HepG2 (cell line): ENCODE results near the gene MADCAM1. TPM values are rescaled to one million over a fixed set of nuclear protein-coding genes. Genes with fewer than 3 reads are reported as not detected.
A peak's percentile ranks its signal among the peaks of the same experiment; 100 is the strongest.

Experiments used
- ARHGAP35 ChIP-seq: sonication (generic); formaldehyde crosslinking; IDR thresholded peaks from 2 replicates; pipeline ENCODE4 v1.9.0; 2022; ENCODE audit warnings: mild to moderate bottlenecking, inconsistent platforms, moderate library complexity, missing genetic modification reagents, borderline replicate concordance
- BRCA1 ChIP-seq: sonication (generic); formaldehyde crosslinking; IDR thresholded peaks from 2 replicates; pipeline ENCODE4 v1.4.0; 2020; ENCODE audit warnings: missing genetic modification reagents
- CREBL2 ChIP-seq: sonication (generic); formaldehyde crosslinking; IDR thresholded peaks from 2 replicates; pipeline ENCODE4 v1.8.1; 2023; ENCODE audit warnings: missing genetic modification reagents, mild to moderate bottlenecking, borderline replicate concordance
- MAFF ChIP-seq: IDR thresholded peaks from 2 replicates; pipeline ENCODE4 v1.6.1; 2011; ENCODE audit warnings: low read depth, low read length, improper control_type of control experiment
- MAZ ChIP-seq, 2 experiments: sonication (generic) in 1 of 2; formaldehyde crosslinking in 1 of 2; IDR thresholded peaks; 2 replicates each; pipeline versions ENCODE4 v1.5.0 to v1.6.1; 2012 to 2020; ENCODE audit warnings: low read depth in 2 of 2, mild to moderate bottlenecking in 2 of 2, borderline replicate concordance in 1 of 2, improper control_type of control experiment in 1 of 2, low read length in 1 of 2, missing genetic modification reagents in 1 of 2, moderate library complexity in 1 of 2
- NFRKB ChIP-seq: fragments of 450-650 bp; IDR thresholded peaks from 2 replicates; pipeline ENCODE4 v1.6.1; 2017
- PATZ1 ChIP-seq: sonication (generic); formaldehyde crosslinking; IDR thresholded peaks from 2 replicates; pipeline ENCODE4 v1.4.0; 2020; ENCODE audit warnings: missing genetic modification reagents
- RXRB ChIP-seq: IDR thresholded peaks from 2 replicates; pipeline ENCODE4 v1.6.1; 2016; ENCODE audit warnings: borderline replicate concordance, missing genetic modification reagents, missing compliant biosample characterization
- SRSF1 ChIP-seq: fragments of 200-400 bp; formaldehyde crosslinking; optimal IDR thresholded peaks from 2 replicates; pipeline ENCODE3; 2017; ENCODE audit warnings: mild to moderate bottlenecking, low read depth, low read length, moderate library complexity
- ZFP36L2 ChIP-seq: sonication (generic); formaldehyde crosslinking; IDR thresholded peaks from 2 replicates; pipeline ENCODE4 v1.4.0; 2020; ENCODE audit warnings: missing genetic modification reagents
- ZNF124 ChIP-seq: sonication (generic); formaldehyde crosslinking; IDR thresholded peaks from 2 replicates; pipeline ENCODE4 v1.4.0; 2020; ENCODE audit warnings: missing genetic modification reagents
- ZNF207 ChIP-seq: fragments of 450-650 bp; IDR thresholded peaks from 2 replicates; pipeline ENCODE4 v1.6.1; 2016; ENCODE audit warnings: antibody characterized with exemption, borderline replicate concordance
- ZNF296 ChIP-seq: sonication (generic); formaldehyde crosslinking; conservative IDR thresholded peaks from 2 replicates; pipeline ENCODE4 v1.5.0; 2020; ENCODE audit warnings: mild to moderate bottlenecking, missing genetic modification reagents
- ZNF639 ChIP-seq: conservative IDR thresholded peaks from 2 replicates; pipeline ENCODE4 v1.6.1; 2018; ENCODE audit warnings: missing genetic modification reagents
- polyA plus RNA-seq, 8 experiments: library from polyadenylated mRNA; depleted of rRNA in 3 of 8; stranded (reverse) in 7 of 8; unstranded in 1 of 8; fragments of >200 nt; fragmentation: Illumina TruSeq in 4 of 8; extraction: Trizol in 4 of 8; gene quantifications; 2 replicates each; pipeline versions ENCODE4 v1.2.1 to v1.2.3, GENCODE V29; 2011 to 2016; ENCODE audit warnings: low read depth in 4 of 8, missing spikeins in 1 of 8, mixed read lengths in 1 of 8; ENCODE audit not compliant: insufficient read depth in 1 of 8
- total RNA-seq, 5 experiments: library from RNA; depleted of rRNA; stranded (reverse); fragments of >200 nt; fragmentation: Illumina TruSeq; extraction: Trizol; gene quantifications; 2 replicates each; pipeline ENCODE4 v1.2.3, GENCODE V29; 2016; ENCODE audit warnings: low read depth in 1 of 5
- TF ChIP-seq, protein P1 (sequence below): sonication (generic); formaldehyde crosslinking; IDR thresholded peaks from 2 replicates; pipeline ENCODE4 v1.8.0; 2022; ENCODE audit warnings: mild to moderate bottlenecking, missing genetic modification reagents; ENCODE audit not compliant: insufficient replicate concordance
- TF ChIP-seq, protein P2 (sequence below): sonication (generic); formaldehyde crosslinking; IDR thresholded peaks from 2 replicates; pipeline ENCODE4 v1.4.0; 2020; ENCODE audit warnings: missing genetic modification reagents
- TF ChIP-seq, protein P3 (sequence below): sonication (generic); formaldehyde crosslinking; IDR thresholded peaks from 2 replicates; pipeline ENCODE4; 2020; ENCODE audit warnings: missing genetic modification reagents, mild to moderate bottlenecking, borderline replicate concordance

MADCAM1 gene
- total and polyA plus RNA-seq, 2 of the 13 experiments (the other 11 are each of a cell fraction or from before 2014, with no cell fraction given), result 0.29 to 0.33 TPM

DNA sequence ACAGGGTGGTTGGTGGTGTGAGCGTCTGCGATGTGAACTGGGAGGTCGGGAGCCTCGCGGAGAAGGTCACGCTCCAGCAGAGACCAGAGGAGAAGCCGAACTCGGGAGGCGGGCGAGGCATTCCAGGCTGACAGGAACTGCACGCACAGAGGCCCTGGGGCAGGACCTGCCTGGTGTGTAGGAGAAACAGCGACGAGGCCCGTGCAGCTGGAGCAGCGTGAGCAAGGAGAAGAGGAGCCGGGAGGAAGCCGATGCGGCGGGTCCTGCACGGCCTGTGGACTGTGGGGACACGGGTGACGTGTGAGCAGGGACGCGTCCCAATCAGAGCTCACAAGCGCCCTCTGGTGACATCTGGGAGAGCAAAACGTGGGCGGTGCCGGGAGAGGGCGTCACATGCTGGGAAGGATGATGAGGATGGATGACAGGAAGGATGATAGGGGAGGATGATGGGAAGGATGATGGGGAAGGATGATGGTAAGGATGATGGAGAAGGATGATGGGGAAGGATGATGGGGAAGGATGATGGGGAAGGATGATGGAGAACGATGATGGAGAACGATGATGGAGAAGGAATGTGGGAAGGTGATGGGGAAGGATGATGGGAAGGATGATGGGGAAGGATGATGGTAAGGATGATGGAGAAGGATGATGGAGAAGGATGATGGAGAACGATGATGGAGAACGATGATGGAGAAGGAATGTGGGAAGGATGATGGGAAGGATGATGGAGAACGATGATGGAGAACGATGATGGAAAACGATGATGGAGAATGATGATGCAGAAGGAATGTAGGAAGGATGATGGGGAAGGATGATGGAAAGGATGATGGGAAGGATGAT is 16.1 kb upstream of the MADCAM1 start (continued):
- no peak for TF ChIP-seq CREBL2 (CRISPR knock-in tag)
- TF ChIP-seq ZFP36L2 (CRISPR knock-in tag), result no peak
- TF ChIP-seq BRCA1 (CRISPR knock-in tag), result no peak
- no peak for TF ChIP-seq MAFF
- no peak for TF ChIP-seq ARHGAP35 (CRISPR knock-in tag)
- TF ChIP-seq ZNF124 (CRISPR knock-in tag), result no peak
- TF ChIP-seq ZNF639 (CRISPR knock-in tag), result no peak
- TF ChIP-seq, protein P1, sequence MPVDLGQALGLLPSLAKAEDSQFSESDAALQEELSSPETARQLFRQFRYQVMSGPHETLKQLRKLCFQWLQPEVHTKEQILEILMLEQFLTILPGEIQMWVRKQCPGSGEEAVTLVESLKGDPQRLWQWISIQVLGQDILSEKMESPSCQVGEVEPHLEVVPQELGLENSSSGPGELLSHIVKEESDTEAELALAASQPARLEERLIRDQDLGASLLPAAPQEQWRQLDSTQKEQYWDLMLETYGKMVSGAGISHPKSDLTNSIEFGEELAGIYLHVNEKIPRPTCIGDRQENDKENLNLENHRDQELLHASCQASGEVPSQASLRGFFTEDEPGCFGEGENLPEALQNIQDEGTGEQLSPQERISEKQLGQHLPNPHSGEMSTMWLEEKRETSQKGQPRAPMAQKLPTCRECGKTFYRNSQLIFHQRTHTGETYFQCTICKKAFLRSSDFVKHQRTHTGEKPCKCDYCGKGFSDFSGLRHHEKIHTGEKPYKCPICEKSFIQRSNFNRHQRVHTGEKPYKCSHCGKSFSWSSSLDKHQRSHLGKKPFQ (CRISPR knock-in tag), result no peak
- no peak for TF ChIP-seq SRSF1
- TF ChIP-seq, protein P2, sequence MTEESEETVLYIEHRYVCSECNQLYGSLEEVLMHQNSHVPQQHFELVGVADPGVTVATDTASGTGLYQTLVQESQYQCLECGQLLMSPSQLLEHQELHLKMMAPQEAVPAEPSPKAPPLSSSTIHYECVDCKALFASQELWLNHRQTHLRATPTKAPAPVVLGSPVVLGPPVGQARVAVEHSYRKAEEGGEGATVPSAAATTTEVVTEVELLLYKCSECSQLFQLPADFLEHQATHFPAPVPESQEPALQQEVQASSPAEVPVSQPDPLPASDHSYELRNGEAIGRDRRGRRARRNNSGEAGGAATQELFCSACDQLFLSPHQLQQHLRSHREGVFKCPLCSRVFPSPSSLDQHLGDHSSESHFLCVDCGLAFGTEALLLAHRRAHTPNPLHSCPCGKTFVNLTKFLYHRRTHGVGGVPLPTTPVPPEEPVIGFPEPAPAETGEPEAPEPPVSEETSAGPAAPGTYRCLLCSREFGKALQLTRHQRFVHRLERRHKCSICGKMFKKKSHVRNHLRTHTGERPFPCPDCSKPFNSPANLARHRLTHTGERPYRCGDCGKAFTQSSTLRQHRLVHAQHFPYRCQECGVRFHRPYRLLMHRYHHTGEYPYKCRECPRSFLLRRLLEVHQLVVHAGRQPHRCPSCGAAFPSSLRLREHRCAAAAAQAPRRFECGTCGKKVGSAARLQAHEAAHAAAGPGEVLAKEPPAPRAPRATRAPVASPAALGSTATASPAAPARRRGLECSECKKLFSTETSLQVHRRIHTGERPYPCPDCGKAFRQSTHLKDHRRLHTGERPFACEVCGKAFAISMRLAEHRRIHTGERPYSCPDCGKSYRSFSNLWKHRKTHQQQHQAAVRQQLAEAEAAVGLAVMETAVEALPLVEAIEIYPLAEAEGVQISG (CRISPR knock-in tag), result peak; percentile 67
- no peak for TF ChIP-seq NFRKB
- TF ChIP-seq, protein P3, sequence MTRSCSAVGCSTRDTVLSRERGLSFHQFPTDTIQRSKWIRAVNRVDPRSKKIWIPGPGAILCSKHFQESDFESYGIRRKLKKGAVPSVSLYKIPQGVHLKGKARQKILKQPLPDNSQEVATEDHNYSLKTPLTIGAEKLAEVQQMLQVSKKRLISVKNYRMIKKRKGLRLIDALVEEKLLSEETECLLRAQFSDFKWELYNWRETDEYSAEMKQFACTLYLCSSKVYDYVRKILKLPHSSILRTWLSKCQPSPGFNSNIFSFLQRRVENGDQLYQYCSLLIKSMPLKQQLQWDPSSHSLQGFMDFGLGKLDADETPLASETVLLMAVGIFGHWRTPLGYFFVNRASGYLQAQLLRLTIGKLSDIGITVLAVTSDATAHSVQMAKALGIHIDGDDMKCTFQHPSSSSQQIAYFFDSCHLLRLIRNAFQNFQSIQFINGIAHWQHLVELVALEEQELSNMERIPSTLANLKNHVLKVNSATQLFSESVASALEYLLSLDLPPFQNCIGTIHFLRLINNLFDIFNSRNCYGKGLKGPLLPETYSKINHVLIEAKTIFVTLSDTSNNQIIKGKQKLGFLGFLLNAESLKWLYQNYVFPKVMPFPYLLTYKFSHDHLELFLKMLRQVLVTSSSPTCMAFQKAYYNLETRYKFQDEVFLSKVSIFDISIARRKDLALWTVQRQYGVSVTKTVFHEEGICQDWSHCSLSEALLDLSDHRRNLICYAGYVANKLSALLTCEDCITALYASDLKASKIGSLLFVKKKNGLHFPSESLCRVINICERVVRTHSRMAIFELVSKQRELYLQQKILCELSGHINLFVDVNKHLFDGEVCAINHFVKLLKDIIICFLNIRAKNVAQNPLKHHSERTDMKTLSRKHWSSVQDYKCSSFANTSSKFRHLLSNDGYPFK (CRISPR knock-in tag), result peak; percentile 40; the same call in 1 of the 2 replicates
- TF ChIP-seq RXRB, result 0 out of 2 replicates have a peak, but pooled peaks have one; percentile 23
- TF ChIP-seq ZNF296, result no peak
- TF ChIP-seq PATZ1 (CRISPR knock-in tag), result no peak
- no peak for TF ChIP-seq MAZ (IDR thresholded peaks at IDR 0.05; ENCODE audit: borderline replicate concordance, low read depth, low read length)
- TF ChIP-seq MAZ (CRISPR knock-in tag; IDR thresholded peaks at IDR 0.05; ENCODE audit: low read depth), result no peak
- no peak for TF ChIP-seq ZNF207
